Gastrocnemius medialis (tissue), 4 donors: ENCODE measurements around the gene SMIM28.

Source experiments
- POLR2A ChIP-seq, 2 donors: fragments of 450-650 bp; IDR thresholded peaks; one replicate each; pipeline ENCODE4 v1.6.1; 2017; ENCODE audit warnings: antibody characterized with exemption in 2 of 2, mild to moderate bottlenecking in 2 of 2, moderate library complexity in 2 of 2
- TF ChIP-seq, protein P1 (sequence below), 5 experiments: fragments of 450-650 bp in 3 of 5; fragments of 200-600 bp in 2 of 5; sonication (generic) in 2 of 5; IDR thresholded peaks in 4 of 5; conservative IDR thresholded peaks in 1 of 5; 1 replicate in 4 of 5; 2 replicates in 1 of 5; pipeline ENCODE4 v1.5.1; 2016 to 2019; ENCODE audit warnings: antibody characterized with exemption in 5 of 5, mild to moderate bottlenecking in 3 of 5, moderate library complexity in 3 of 5

DNA sequence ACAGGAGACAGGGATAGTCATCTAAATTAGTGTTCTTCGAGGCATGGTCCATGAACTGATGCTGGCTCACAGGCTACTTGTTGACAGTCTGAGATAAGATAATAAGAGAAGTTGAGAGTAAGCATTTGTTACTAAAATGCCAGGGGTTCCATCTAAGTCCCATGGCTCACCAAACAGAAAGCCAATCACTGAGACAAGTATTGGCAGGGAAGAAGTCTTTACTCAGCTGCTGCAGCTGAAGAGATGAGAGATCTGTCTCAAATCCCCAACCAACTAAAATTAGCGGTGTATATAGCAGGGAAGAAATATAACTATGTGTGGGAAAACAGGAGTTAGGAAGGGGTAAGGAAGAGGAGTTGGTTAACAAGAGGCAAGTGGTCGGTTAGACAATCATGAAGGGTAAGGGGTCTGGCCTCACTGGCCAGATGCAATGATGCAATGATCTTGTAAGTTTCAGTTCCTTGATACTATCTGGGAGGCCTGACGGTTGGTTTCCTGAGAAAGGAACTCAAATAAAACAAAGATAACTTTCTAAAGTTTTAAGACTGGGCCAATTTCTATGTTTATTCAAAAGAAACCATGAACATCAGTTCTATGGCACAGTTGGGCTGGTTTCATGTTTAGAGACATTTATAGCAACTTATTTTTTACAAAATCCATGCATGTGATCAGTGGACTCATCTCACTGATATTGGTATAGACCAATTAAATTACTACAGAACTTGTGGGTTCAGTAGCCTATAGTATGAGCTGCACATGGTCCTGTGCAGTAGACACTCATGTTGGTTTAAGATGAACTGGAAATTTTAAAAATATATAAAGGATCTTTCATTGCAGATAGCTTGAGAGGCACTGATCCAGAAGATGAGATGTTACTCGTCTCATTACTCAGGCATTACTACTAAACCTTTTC is 16.4 kb downstream of the SMIM28 start:
- TF ChIP-seq, protein P1, sequence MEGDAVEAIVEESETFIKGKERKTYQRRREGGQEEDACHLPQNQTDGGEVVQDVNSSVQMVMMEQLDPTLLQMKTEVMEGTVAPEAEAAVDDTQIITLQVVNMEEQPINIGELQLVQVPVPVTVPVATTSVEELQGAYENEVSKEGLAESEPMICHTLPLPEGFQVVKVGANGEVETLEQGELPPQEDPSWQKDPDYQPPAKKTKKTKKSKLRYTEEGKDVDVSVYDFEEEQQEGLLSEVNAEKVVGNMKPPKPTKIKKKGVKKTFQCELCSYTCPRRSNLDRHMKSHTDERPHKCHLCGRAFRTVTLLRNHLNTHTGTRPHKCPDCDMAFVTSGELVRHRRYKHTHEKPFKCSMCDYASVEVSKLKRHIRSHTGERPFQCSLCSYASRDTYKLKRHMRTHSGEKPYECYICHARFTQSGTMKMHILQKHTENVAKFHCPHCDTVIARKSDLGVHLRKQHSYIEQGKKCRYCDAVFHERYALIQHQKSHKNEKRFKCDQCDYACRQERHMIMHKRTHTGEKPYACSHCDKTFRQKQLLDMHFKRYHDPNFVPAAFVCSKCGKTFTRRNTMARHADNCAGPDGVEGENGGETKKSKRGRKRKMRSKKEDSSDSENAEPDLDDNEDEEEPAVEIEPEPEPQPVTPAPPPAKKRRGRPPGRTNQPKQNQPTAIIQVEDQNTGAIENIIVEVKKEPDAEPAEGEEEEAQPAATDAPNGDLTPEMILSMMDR (IDR thresholded peaks at IDR 0.05 in 4 of 5, conservative IDR thresholded peaks at IDR 0.05 in 1 of 5) = no peak
- no peak for TF ChIP-seq POLR2A (IDR thresholded peaks at IDR 0.05)
